AG04450 (cell line): ENCODE results near the gene TRMT2A. TPM values are rescaled to one million over a fixed set of nuclear protein-coding genes. Genes with fewer than 3 reads are reported as not detected.

Experiments used
- CTCF ChIA-PET: fragments of 300-600, 350-600 bp; formaldehyde crosslinking; extraction: SDS; loops from one replicate; lab custom pipeline; 2022; ENCODE audit warnings: antibody characterized with exemption, inconsistent platforms; lab: Charles Lee
- POLR2A ChIA-PET: fragments of 350-600 bp; formaldehyde crosslinking; extraction: SDS; loops from one replicate; lab custom pipeline; 2021; ENCODE audit warnings: antibody characterized with exemption, inconsistent platforms; lab: Yijun Ruan, JAX
- DNase-seq: peaks from one replicate; pipeline ENCODE4 v3.0.0-alpha.2; 2011; ENCODE audit warnings: low read depth, low spot score
- H3K27ac ChIP-seq: one replicate; pipeline ENCODE4 v1.5.1; 2012; ENCODE audit warnings: low read depth, low read length, control low read depth
- H3K27me3 ChIP-seq: one replicate; pipeline ENCODE4 v1.6.0; 2012; ENCODE audit warnings: low read length; ENCODE audit not compliant: control insufficient read depth, insufficient read depth
- H3K4me3 ChIP-seq: 2 replicates; pipeline ENCODE4 v1.5.1; 2011; ENCODE audit warnings: mild to moderate bottlenecking, low read depth, low read length, control low read depth
- H3K9me3 ChIP-seq: 2 replicates; pipeline ENCODE4 v1.5.1; 2012; ENCODE audit warnings: low read length; ENCODE audit not compliant: control insufficient read depth, insufficient read depth
- CTCF ChIP-seq: IDR thresholded peaks from 2 replicates; pipeline ENCODE4 v1.5.1; 2011; ENCODE audit warnings: low read depth, low read length, control low read depth, inconsistent platforms
- polyA plus RNA-seq: library from polyadenylated mRNA; depleted of rRNA; stranded (reverse); fragments of >200 nt; gene quantifications from 2 replicates; pipeline ENCODE4 v1.2.3, GENCODE V29; 2011

Gene TRMT2A
- polyA plus RNA-seq, 1 experiment = 15.6 TPM

GRCh38 chr22:20149257-20150250 lies 32.5 kb upstream of the TRMT2A start:
- ChIA-PET CTCF (no interaction called here), POLR2A (no interaction called here)

GRCh38 chr22:20148414-20148813 lies 31.4 kb upstream of the TRMT2A start:
- no peak for DNase-seq
- Histone ChIP-seq H3K4me3 (no peak overlapping the region), H3K9me3 (no peaks in the 10 kb centered on the region; the same call in 1 of the 2 replicates), H3K27me3 (no peaks in the 10 kb centered on the region), H3K27ac (no peak overlapping the region)
- CTCF ChIA-PET = no interaction called here
- no peak for TF ChIP-seq CTCF
- POLR2A ChIA-PET = no interaction called here

More at GRCh38 chr22:20149257-20150250, 32.5 kb upstream of the TRMT2A start:
- no peak for TF ChIP-seq CTCF
- Histone ChIP-seq H3K4me3 (no peak overlapping the region), H3K27me3 (no peaks in the 10 kb centered on the region), H3K27ac (no peak overlapping the region), H3K9me3 (no peaks in the 10 kb centered on the region; the same call in 1 of the 2 replicates)
- DNase-seq = no peak

GRCh38 chr22:20147237-20147988 lies 30.4 kb upstream of the TRMT2A start:
- no peak for DNase-seq
- H3K27me3 ChIP-seq = no peaks in the 10 kb centered on the region
- no peak overlapping the region for H3K27ac ChIP-seq
- H3K9me3 ChIP-seq = no peaks in the 10 kb centered on the region; the same call in 1 of the 2 replicates
- no peak for TF ChIP-seq CTCF
- no peak overlapping the region for H3K4me3 ChIP-seq
- ChIA-PET POLR2A (no interaction called here), CTCF (no interaction called here)

- CTCF ChIA-PET = no interaction called here
- H3K27ac ChIP-seq = no peak overlapping the region
- H3K27me3 ChIP-seq = no peaks in the 10 kb centered on the region
- no peaks in the 10 kb centered on the region; the same call in 1 of the 2 replicates for H3K9me3 ChIP-seq
- no peak for DNase-seq
- H3K4me3 ChIP-seq = no peak overlapping the region
- TF ChIP-seq CTCF = no peak
- POLR2A ChIA-PET = no interaction called here
Observed at GRCh38 chr22:20146777-20147176, 29.8 kb upstream of the TRMT2A start.
